GM12878 (cell line): ENCODE results near the gene COL26A1. TPM values are rescaled to one million over a fixed set of nuclear protein-coding genes. Genes with fewer than 3 reads are reported as not detected.
A peak's percentile ranks its signal among the peaks of the same experiment; 100 is the strongest.

Experiments used
- ATAC-seq: fragments of 200-7000 bp; cut with Tn5 transposase; 3 replicates; pipeline ENCODE4 v1.9.1; 2020; ENCODE audit warnings: mild to moderate bottlenecking, moderate library complexity
- BruUV-seq: library from RNA; stranded (reverse); fragments of 400-500 nt; replicated peaks from 2 replicates; lab custom pipeline; 2021; lab: Mats Ljungman, UMichigan
- CTCF ChIA-PET: fragments of 300-600 bp; sonication (Branson Sonifier 250); formaldehyde crosslinking; extraction: SDS; loops from one replicate; lab custom pipeline; 2021; ENCODE audit warnings: inconsistent platforms; lab: Yijun Ruan, JAX
- POLR2A ChIA-PET: fragments of 350-600 bp; formaldehyde crosslinking; extraction: SDS; loops from one replicate; lab custom pipeline; 2021; ENCODE audit warnings: inconsistent platforms; lab: Charles Lee
- RAD21 ChIA-PET: fragments of 300-600 bp; sonication (Branson Sonifier 250); formaldehyde crosslinking; loops from one replicate; lab custom pipeline; 2023; ENCODE audit warnings: antibody characterized with exemption; ENCODE audit not compliant: unreplicated experiment; lab: Charles Lee
- SMC1A ChIA-PET: fragments of 300-600 bp; sonication (Branson Sonifier 250); formaldehyde crosslinking; loops from one replicate; lab custom pipeline; 2023; ENCODE audit not compliant: unreplicated experiment, uncharacterized antibody; lab: Charles Lee
- DNase-seq: peaks from one replicate; pipeline ENCODE4 v3.0.0-alpha.2; 2011; ENCODE audit warnings: low read depth, low spot score
- FAIRE-seq: peaks from 3 replicates; lab custom pipeline; 2011; peaks lifted over from hg19 to GRCh38; lab: Jason Lieb, UNC
- H2AFZ ChIP-seq: 2 replicates; pipeline ENCODE4 v1.6.0; 2011; ENCODE audit warnings: low read depth, low read length, control low read depth; ENCODE audit not compliant: control insufficient read depth
- H3K27ac ChIP-seq: 2 replicates; pipeline ENCODE4 v1.5.1; 2011; ENCODE audit warnings: control low read depth; ENCODE audit not compliant: control insufficient read depth, insufficient read depth
- H3K27me3 ChIP-seq, 2 experiments: replicated peaks in 1 of 2; 2 replicates each; pipeline versions ENCODE4 v1.6.0 to v1.6.1; 2011; ENCODE audit warnings: low read length in 1 of 2; ENCODE audit not compliant: control insufficient read depth in 2 of 2, insufficient read depth in 2 of 2
- H3K36me3 ChIP-seq, 2 experiments: 2 replicates each; pipeline ENCODE4 v1.5.1; 2011; ENCODE audit warnings: low read length in 1 of 2; ENCODE audit not compliant: control insufficient read depth in 2 of 2, insufficient read depth in 2 of 2
- H3K4me1 ChIP-seq: 2 replicates; pipeline ENCODE4 v1.6.1; 2011; ENCODE audit warnings: mild to moderate bottlenecking, low read length, moderate library complexity, mixed read lengths; ENCODE audit not compliant: control insufficient read depth, insufficient read depth
- H3K4me2 ChIP-seq: 2 replicates; pipeline ENCODE4 v1.6.0; 2011; ENCODE audit warnings: control low read depth; ENCODE audit not compliant: control insufficient read depth, insufficient read depth
- H3K4me3 ChIP-seq: fragments of 200-600 bp; sonication (generic); 2 replicates; pipeline ENCODE4 v1.5.1; 2016
- H3K79me2 ChIP-seq: 2 replicates; pipeline ENCODE4 v1.6.0; 2011; ENCODE audit warnings: low read length; ENCODE audit not compliant: control insufficient read depth, insufficient read depth
- H3K9ac ChIP-seq: 2 replicates; pipeline ENCODE4 v1.8.0; 2011; ENCODE audit warnings: low read length, control low read depth, mixed read lengths; ENCODE audit not compliant: control insufficient read depth, insufficient read depth
- H3K9me3 ChIP-seq: replicated peaks from 3 replicates; pipeline ENCODE4 v1.5.1; 2011; ENCODE audit warnings: mild to moderate bottlenecking, low read length; ENCODE audit not compliant: control insufficient read depth, insufficient read depth
- H4K20me1 ChIP-seq: 2 replicates; pipeline ENCODE4 v1.6.0; 2011; ENCODE audit not compliant: control insufficient read depth, insufficient read depth
- BHLHE40 ChIP-seq, 2 experiments: fragments of 450-650 bp in 1 of 2; IDR thresholded peaks; 2 replicates each; pipeline ENCODE4 v1.6.1; 2011 to 2017; ENCODE audit warnings: low read depth in 2 of 2, borderline replicate concordance in 1 of 2, improper control_type of control experiment in 1 of 2, low read length in 1 of 2, mild to moderate bottlenecking in 1 of 2
- CTCF ChIP-seq, 3 experiments: IDR thresholded peaks in 2 of 3; conservative IDR thresholded peaks in 1 of 3; 2 replicates each; pipeline ENCODE4 v1.5.1; 2011; ENCODE audit warnings: low read depth in 3 of 3, low read length in 3 of 3, mild to moderate bottlenecking in 3 of 3, control low read depth in 2 of 3, moderate library complexity in 2 of 3, inconsistent platforms in 1 of 3, mixed read lengths in 1 of 3; ENCODE audit not compliant: control insufficient read depth in 2 of 3, insufficient read depth in 1 of 3; ENCODE audit errors: extremely low read depth in 1 of 3
- EED ChIP-seq: sonication (generic); IDR thresholded peaks from 2 replicates; pipeline ENCODE4 v1.6.1; 2016; ENCODE audit warnings: antibody characterized with exemption, low read depth
- EZH2 ChIP-seq: IDR thresholded peaks from 2 replicates; pipeline ENCODE4 v1.6.1; 2012; ENCODE audit warnings: low read depth, mild to moderate bottlenecking, control low read depth, inconsistent platforms, low read length, borderline replicate concordance; ENCODE audit not compliant: control insufficient read depth
- FOS ChIP-seq: IDR thresholded peaks from 3 replicates; pipeline ENCODE4 v1.6.1; 2011; ENCODE audit warnings: borderline replicate concordance; ENCODE audit not compliant: insufficient read length; ENCODE audit errors: extremely low read depth
- MYB ChIP-seq: fragments of 150-350 bp; IDR thresholded peaks from 2 replicates; pipeline ENCODE4 v1.6.1; 2014; ENCODE audit warnings: mild to moderate bottlenecking, low read depth, low read length, borderline replicate concordance
- NRF1 ChIP-seq: conservative IDR thresholded peaks from 2 replicates; pipeline ENCODE4 v1.6.1; 2011; ENCODE audit warnings: mild to moderate bottlenecking, low read depth, low read length, improper control_type of control experiment
- PAX5 ChIP-seq: IDR thresholded peaks from 2 replicates; pipeline ENCODE4 v1.6.1; 2011; ENCODE audit warnings: low read depth, low read length, borderline replicate concordance
- POU2F2 ChIP-seq: IDR thresholded peaks from 3 replicates; pipeline ENCODE4 v1.6.1; 2011; ENCODE audit warnings: low read depth, mild to moderate bottlenecking, low read length, borderline replicate concordance
- RAD21 ChIP-seq: IDR thresholded peaks from 2 replicates; pipeline ENCODE4 v1.6.1; 2011; ENCODE audit warnings: mild to moderate bottlenecking, low read depth, low read length, moderate library complexity; ENCODE audit not compliant: insufficient read depth
- RBBP5 ChIP-seq: fragments of 200-600 bp; sonication (generic); conservative IDR thresholded peaks from 2 replicates; pipeline ENCODE4 v1.6.1; 2016
- SMC3 ChIP-seq: IDR thresholded peaks from 2 replicates; pipeline ENCODE4 v1.6.1; 2011; ENCODE audit warnings: low read length, improper control_type of control experiment, borderline replicate concordance
- TCF12 ChIP-seq: IDR thresholded peaks from 2 replicates; pipeline ENCODE4 v1.6.1; 2011; ENCODE audit warnings: low read depth, mild to moderate bottlenecking, low read length
- YY1 ChIP-seq: IDR thresholded peaks from 2 replicates; pipeline ENCODE4 v1.6.1; 2011; ENCODE audit warnings: low read depth, mild to moderate bottlenecking, low read length
- ZBED1 ChIP-seq: IDR thresholded peaks from 2 replicates; pipeline ENCODE4 v1.6.1; 2016; ENCODE audit warnings: borderline replicate concordance
- WGBS: methylation state at CpG from one replicate; pipeline ENCODE4 v1.1.6; 2016; ENCODE audit warnings: low lambda C conversion rate; ENCODE audit not compliant: insufficient replicate concordance, insufficient coverage; ENCODE audit errors: missing lambda C conversion rate; 5-methylcytosine and 5-hydroxymethylcytosine counted together
- in situ Hi-C: fragments of 300-500 bp; cut with MboI; formaldehyde crosslinking; loops from 9 replicates; pipeline ENCODE4 v1.14.3; 2018; ENCODE audit warnings: mixed read lengths
- intact Hi-C: fragments of 100-400 bp; cut with micrococcal nuclease; formaldehyde crosslinking; loops from one replicate; pipeline ENCODE4 v1.14.2; 2022; ENCODE audit not compliant: unreplicated experiment
- polyA plus RNA-seq, 11 experiments: library from polyadenylated mRNA; depleted of rRNA in 4 of 11; unstranded in 6 of 11; stranded (reverse) in 5 of 11; fragments of >200 nt; fragmentation: Nextera tagmentation in 4 of 11; fragmentation: Illumina TruSeq in 1 of 11; extraction: Ambion mirVana in 4 of 11; extraction: Trizol in 1 of 11; gene quantifications; 1 replicate in 1 of 11; 2 replicates in 10 of 11; pipeline versions ENCODE4 v1.2.1 to v1.2.3, GENCODE V29; 2011 to 2016; ENCODE audit warnings: inconsistent platforms in 2 of 11, missing spikeins in 2 of 11, low read depth in 1 of 11
- total RNA-seq, 4 experiments: library from RNA; depleted of rRNA in 3 of 4; stranded (reverse); fragments of >200 nt in 3 of 4; fragmentation: Illumina TruSeq in 1 of 4; extraction: Trizol in 1 of 4; gene quantifications; 2 replicates each; pipeline versions ENCODE4 v1.2.1 to v1.2.3, GENCODE V29; 2013 to 2021
- TF ChIP-seq, protein P1 (sequence below): IDR thresholded peaks from 2 replicates; pipeline ENCODE4 v1.6.1; 2012; ENCODE audit warnings: low read depth, low read length, improper control_type of control experiment
- TF ChIP-seq, protein P2 (sequence below): fragments of 450-650 bp; formaldehyde crosslinking; IDR thresholded peaks from 2 replicates; pipeline ENCODE4 v1.4.0; 2022; ENCODE audit warnings: mild to moderate bottlenecking, moderate library complexity

Gene COL26A1
- total and polyA plus RNA-seq, 10 of the 15 experiments (the other 5 are each of a cell fraction or from before 2014, with no cell fraction given): 0.08 TPM; not detected in 9

GRCh38 chr7:101542527-101543241 lies 180.0 kb downstream of the COL26A1 start:
- in situ Hi-C loops: loop anchor here (5.0 kb wide), 2 partner anchors 730 to 850 kb away; no protein-coding TSS in a partner anchor
- CTCF ChIA-PET: interaction anchor here (0.6 to 2.9 kb wide), 15 partner anchors 9 to 736 kb away, joined by 3 to 39 read pairs (median 3); no protein-coding TSS in a partner anchor
- SMC1A ChIA-PET: interaction anchor here (0.7 to 1.9 kb wide), 4 partner anchors 9 to 729 kb away, joined by 3 to 11 read pairs (median 4); no protein-coding TSS in a partner anchor

More at GRCh38 chr7:101542527-101543241, 180.0 kb downstream of the COL26A1 start:
- WGBS: 28% methylated on average over 16 of the region's 16 CpGs
- ATAC-seq (peak; percentile 79), DNase-seq (peak; percentile 2), FAIRE-seq (peak; percentile 84)
- Histone ChIP-seq H3K4me1 (no peaks in the 10 kb centered on the region), H3K9me3 (no peaks in the 10 kb centered on the region), H4K20me1 (no peaks in the 10 kb centered on the region), H3K27me3 (no peaks in the 10 kb centered on the region), H2AFZ (no peak overlapping the region), H3K36me3 (no peaks in the 10 kb centered on the region), H3K27ac (no peak overlapping the region), H3K9ac (no peak overlapping the region), H3K79me2 (no peaks in the 10 kb centered on the region), H3K4me3 (no peak overlapping the region), H3K4me2 (no peak overlapping the region)
- intact Hi-C loops: loop anchor here (1.0 to 10.0 kb wide), 4 partner anchors 272 to 852 kb away; partner anchors contain the start of genes CUX1 and PRKRIP1
- TF ChIP-seq RAD21 (peak; percentile 92), FOS (no peak), BHLHE40 (IDR thresholded peaks at IDR 0.05; ENCODE audit: borderline replicate concordance in 1 of 2, low read depth in 2 of 2, low read length in 1 of 2) (no peak), POU2F2 (peak; percentile 15; the same call in 1 of the 3 replicates), NRF1 (no peak), SMC3 (peak; percentile 89), EZH2 (no peak), RBBP5 (no peak), PAX5 (no peak), YY1 (peak; percentile 66), ZBED1 (no peak), TCF12 (no peak), MYB (no peak), EED (no peak), CTCF (IDR thresholded peaks at IDR 0.05 in 2 of 3, conservative IDR thresholded peaks at IDR 0.05 in 1 of 3; ENCODE audit: control insufficient read depth in 2 of 3, extremely low read depth in 1 of 3, insufficient read depth in 1 of 3, low read depth in 3 of 3, low read length in 3 of 3) (peak; percentile 80 to 85 (median 82))
- TF ChIP-seq, protein P1, sequence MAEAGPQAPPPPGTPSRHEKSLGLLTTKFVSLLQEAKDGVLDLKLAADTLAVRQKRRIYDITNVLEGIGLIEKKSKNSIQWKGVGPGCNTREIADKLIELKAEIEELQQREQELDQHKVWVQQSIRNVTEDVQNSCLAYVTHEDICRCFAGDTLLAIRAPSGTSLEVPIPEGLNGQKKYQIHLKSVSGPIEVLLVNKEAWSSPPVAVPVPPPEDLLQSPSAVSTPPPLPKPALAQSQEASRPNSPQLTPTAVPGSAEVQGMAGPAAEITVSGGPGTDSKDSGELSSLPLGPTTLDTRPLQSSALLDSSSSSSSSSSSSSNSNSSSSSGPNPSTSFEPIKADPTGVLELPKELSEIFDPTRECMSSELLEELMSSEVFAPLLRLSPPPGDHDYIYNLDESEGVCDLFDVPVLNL: no peak
- TF ChIP-seq, protein P2, sequence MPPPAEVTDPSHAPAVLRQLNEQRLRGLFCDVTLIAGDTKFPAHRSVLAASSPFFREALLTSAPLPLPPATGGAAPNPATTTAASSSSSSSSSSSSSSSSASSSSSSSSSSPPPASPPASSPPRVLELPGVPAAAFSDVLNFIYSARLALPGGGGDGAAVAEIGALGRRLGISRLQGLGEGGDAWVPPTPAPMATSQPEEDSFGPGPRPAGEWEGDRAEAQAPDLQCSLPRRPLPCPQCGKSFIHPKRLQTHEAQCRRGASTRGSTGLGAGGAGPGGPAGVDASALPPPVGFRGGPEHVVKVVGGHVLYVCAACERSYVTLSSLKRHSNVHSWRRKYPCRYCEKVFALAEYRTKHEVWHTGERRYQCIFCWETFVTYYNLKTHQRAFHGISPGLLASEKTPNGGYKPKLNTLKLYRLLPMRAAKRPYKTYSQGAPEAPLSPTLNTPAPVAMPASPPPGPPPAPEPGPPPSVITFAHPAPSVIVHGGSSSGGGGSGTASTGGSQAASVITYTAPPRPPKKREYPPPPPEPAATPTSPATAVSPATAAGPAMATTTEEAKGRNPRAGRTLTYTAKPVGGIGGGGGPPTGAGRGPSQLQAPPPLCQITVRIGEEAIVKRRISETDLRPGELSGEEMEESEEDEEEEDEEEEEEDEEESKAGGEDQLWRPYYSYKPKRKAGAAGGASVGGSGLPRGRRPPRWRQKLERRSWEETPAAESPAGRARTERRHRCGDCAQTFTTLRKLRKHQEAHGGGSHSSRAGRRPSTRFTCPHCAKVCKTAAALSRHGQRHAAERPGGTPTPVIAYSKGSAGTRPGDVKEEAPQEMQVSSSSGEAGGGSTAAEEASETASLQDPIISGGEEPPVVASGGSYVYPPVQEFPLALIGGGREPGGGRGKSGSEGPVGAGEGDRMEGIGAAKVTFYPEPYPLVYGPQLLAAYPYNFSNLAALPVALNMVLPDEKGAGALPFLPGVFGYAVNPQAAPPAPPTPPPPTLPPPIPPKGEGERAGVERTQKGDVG (CRISPR knock-in tag): no peak
- ChIA-PET POLR2A (no interaction called here), RAD21 (interaction anchor here (0.7 to 2.1 kb wide), 8 partner anchors 9 to 733 kb away, joined by 3 to 17 read pairs (median 6); no protein-coding TSS in a partner anchor)
- BruUV-seq: no TSS peak
